CD4-positive, alpha-beta T cell treated with Interleukin-1 beta for 1 hour (primary cell): ENCODE data around the gene RAB7B.

ENCODE experiments used
- DNase-seq, 2 donors: peaks; one replicate each; pipeline ENCODE4 v3.0.0-alpha.2; 2020 to 2022

Gene RAB7B

GRCh38 chr1:205993068-205993467, 10.1 kb downstream of the RAB7B start:
- no peak for DNase-seq

- DNase-seq: no peak
Measured at GRCh38 chr1:205992218-205992882, 10.8 kb downstream of the RAB7B start.

- no peak for DNase-seq
Measured at GRCh38 chr1:205991237-205991636, 12.0 kb downstream of the RAB7B start.

GRCh38 chr1:205990226-205990625, 13.0 kb downstream of the RAB7B start:
- DNase-seq: no peak

- DNase-seq: no peak
Measured at GRCh38 chr1:205989786-205990185, 13.4 kb downstream of the RAB7B start.

GRCh38 chr1:205988585-205988995, 14.6 kb downstream of the RAB7B start:
- DNase-seq: no peak

- no peak for DNase-seq
Measured at GRCh38 chr1:205986861-205987260, 16.3 kb downstream of the RAB7B start.

GRCh38 chr1:205986292-205986691, 16.9 kb downstream of the RAB7B start:
- DNase-seq: no peak

GRCh38 chr1:205985330-205986005, 17.7 kb downstream of the RAB7B start:
- no peak for DNase-seq

GRCh38 chr1:205983925-205984725, 19.1 kb downstream of the RAB7B start:
- peak in 1 of 2 donors; percentile 36 for DNase-seq

- no peak for DNase-seq
Measured at GRCh38 chr1:205981257-205981656, 21.9 kb downstream of the RAB7B start.

GRCh38 chr1:205980237-205980870, 22.8 kb downstream of the RAB7B start:
- DNase-seq: no peak

GRCh38 chr1:205979301-205979700, 23.9 kb downstream of the RAB7B start:
- no peak for DNase-seq

- DNase-seq: no peak
Measured at GRCh38 chr1:205978676-205979075, 24.5 kb downstream of the RAB7B start.

GRCh38 chr1:205977402-205978014, 25.7 kb downstream of the RAB7B start:
- peak; percentile 72 for DNase-seq

- no peak for DNase-seq
Measured at GRCh38 chr1:205976708-205977401, 26.3 kb downstream of the RAB7B start.

GRCh38 chr1:205976036-205976435, 27.2 kb downstream of the RAB7B start:
- no peak for DNase-seq

- no peak for DNase-seq
Measured at GRCh38 chr1:205975387-205975998, 27.7 kb downstream of the RAB7B start.

- no peak for DNase-seq
Measured at GRCh38 chr1:205974712-205975111, 28.5 kb downstream of the RAB7B start.

GRCh38 chr1:205973377-205974232, 29.6 kb downstream of the RAB7B start:
- DNase-seq: no peak
